GM12874 (cell line): Measurements from ENCODE around the gene ZBTB46.

ENCODE experiments used
- TF ChIP-seq, protein P1 (sequence below): IDR thresholded peaks from 2 replicates; pipeline ENCODE4 v1.5.1; 2011; ENCODE audit warnings: low read depth, mild to moderate bottlenecking, control low read depth, low read length, moderate library complexity; ENCODE audit not compliant: insufficient read depth

Gene ZBTB46

DNA sequence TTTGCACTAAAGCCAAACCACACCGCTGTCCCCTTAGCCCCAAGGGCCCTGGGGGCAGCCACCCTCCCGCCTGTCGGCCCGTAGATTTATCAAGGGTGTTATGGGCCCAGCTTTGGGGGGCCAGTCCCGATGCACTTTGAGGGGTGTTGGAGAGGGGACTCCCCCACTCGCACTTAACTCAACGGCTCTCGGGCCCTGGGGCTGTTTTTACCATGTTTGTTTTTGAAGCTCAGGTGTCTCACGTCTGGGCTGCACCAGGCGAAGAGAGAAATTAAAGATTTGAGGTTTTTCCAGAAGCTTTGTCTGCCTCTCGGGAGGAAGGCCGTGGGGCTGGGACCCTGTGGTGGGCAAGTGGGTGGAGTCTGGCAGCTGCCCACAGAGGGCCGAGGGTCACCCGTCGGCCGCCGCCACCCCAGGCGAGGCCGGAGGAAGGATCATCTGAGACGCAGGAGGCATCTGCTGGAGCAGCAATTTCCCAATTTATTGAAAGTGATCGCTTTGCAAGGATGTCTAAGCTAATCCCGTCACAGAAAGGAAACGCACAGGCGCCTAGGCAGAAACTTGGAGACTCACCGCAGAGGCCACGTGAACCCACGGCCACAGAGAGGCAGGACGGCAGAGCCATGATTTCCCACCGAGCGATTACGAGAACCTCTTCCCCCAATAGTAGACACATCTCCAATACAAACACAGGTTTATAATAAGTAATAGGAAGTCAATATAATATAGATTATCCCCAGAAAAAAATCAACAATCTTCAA, 87.7 kb downstream of the ZBTB46 start:
- TF ChIP-seq, protein P1, sequence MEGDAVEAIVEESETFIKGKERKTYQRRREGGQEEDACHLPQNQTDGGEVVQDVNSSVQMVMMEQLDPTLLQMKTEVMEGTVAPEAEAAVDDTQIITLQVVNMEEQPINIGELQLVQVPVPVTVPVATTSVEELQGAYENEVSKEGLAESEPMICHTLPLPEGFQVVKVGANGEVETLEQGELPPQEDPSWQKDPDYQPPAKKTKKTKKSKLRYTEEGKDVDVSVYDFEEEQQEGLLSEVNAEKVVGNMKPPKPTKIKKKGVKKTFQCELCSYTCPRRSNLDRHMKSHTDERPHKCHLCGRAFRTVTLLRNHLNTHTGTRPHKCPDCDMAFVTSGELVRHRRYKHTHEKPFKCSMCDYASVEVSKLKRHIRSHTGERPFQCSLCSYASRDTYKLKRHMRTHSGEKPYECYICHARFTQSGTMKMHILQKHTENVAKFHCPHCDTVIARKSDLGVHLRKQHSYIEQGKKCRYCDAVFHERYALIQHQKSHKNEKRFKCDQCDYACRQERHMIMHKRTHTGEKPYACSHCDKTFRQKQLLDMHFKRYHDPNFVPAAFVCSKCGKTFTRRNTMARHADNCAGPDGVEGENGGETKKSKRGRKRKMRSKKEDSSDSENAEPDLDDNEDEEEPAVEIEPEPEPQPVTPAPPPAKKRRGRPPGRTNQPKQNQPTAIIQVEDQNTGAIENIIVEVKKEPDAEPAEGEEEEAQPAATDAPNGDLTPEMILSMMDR = no peak

DNA sequence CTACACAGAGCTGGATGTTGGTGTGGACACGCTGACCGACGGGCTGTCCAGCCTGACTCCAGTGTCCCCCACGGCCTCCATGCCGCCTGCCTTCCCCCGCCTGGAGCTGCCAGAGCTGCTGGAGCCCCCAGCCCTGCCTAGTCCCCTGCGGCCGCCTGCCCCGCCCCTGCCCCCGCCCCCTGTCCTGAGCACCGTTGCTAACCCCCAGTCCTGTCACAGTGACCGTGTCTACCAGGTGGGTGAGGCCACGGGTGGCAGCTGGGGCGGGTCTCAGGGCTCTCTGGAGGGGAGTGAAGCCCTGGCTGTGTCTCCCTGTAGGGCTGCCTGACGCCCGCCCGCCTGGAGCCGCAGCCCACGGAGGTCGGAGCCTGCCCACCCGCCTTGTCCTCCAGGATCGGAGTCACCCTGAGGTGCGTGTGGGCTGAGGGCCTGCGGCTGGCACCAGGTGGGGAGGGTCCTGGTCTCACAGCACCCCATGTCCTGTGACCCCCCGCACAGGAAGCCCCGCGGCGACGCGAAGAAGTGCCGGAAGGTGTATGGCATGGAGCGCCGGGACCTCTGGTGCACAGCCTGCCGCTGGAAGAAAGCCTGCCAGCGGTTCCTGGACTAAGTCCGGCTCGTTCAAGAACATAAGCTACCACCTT, 88.6 kb downstream of the ZBTB46 start:
- TF ChIP-seq, protein P1 = no peak

DNA sequence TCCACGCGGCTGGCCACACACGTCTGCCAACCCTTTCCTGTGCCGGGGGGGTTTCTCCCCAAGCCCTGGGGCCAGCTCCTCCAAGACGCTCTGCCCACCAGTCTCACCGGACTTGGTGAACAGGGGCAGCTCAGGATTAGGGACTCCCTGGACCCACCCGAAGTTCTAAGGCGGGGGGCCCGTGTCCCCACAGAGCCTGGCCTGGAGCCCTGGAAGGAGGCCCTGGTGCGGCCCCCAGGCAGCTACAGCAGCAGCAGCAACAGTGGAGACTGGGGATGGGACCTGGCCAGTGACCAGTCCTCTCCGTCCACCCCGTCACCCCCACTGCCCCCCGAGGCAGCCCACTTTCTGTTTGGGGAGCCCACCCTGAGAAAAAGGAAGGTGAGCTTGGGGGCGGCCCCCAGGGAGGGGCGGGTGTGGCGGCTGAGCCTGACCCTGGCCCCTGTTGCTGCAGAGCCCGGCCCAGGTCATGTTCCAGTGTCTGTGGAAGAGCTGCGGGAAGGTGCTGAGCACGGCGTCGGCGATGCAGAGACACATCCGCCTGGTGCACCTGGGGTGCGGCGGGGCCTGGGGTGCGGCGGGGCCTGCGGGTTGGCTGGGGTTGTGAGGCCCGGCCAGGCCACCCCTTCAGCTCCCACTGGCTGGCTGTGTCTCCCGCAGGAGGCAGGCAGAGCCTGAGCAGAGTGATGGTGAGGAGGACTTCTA, 89.2 kb downstream of the ZBTB46 start:
- TF ChIP-seq, protein P1 = no peak

DNA sequence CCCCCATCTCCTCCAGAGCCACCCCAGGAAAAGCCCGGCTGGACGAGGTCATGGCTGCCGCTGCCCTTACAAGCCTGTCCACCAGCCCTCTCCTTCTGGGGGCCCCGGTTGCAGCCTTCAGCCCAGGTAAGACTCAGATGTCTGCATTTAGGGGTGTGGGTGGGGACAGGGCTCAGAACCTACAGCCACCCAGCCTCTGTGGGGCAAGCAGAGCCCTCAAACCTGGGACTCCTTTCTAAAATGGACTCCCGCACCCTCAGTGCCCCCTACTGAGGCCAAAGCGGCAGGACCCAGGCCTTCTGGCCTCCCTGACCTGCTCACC, 89.7 kb downstream of the ZBTB46 start:
- TF ChIP-seq, protein P1 = no peak

DNA sequence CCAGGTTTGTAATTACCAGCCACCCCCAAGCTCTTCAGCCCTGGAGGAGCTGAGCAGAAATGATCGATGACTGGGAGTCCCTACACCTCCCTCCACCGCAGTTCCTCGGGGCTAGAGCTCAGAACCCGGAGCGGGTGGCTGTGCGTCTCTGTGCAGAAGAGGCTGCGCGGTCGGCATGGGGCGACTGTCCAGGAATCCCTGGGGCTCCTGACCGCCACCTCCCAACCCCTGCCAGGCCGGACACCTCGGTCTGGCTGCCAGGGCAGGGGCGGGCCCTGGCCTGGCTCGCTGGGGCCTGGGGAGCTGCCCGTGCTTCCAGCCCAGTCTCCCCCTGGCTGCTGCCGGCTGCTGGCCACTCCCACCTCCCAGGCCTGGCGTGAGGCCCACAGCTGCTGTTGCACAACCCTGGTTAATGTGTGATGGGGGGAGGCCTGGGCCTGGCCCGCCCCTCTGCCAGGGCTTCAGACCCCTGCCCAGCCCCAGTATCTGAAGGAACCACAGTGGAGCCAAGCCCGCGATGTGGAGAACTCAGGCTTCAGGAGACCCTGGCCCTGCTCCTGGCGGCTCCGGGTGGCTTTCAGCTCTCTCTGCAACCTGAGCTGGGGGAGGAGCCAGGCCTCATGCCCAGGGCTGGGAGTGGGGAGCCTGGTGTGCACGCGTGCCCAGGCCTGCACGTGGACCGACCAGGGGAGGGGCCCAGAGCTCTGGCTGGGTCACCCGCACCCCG, 90.3 kb downstream of the ZBTB46 start:
- TF ChIP-seq, protein P1 = no peak

DNA sequence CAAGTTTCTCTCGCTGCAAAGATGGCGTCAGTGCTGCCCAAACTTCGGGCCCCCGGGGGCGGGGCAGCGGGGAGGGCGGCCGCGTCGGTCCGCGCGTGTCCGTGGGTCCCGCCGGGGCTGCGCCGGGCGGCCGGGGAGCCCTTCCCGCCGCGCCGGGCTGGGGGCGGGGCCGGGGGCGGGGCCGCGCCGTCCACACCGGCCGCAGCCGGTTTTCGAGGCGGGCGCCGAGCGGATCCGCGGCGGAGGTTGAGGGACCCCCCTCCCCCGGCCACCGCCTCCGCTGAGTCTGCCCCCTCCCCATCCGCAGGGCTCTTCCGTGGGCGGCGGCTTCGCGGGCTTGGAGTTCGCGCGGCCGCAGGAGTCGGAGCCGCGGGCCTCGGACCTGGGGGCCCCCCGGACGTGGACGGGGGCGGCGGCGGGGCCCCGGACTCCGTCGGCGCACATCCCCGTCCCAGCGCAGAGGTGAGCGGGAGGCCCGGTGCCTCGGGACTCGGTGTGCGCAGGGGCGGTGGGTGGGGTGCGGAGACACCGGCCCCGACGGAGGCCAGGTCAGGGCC, 90.9 kb downstream of the ZBTB46 start:
- TF ChIP-seq, protein P1 = no peak
